CD4-positive, alpha-beta T cell treated with Interleukin-15 for 4 hours (primary cell): ENCODE measurements around the gene TBX4.

Experiments used
- DNase-seq: peaks from one replicate; pipeline ENCODE4 v3.0.0-alpha.2; 2020; ENCODE audit warnings: low spot score

Gene TBX4

GRCh38 chr17:61454381-61455323 lies 2.4 kb downstream of the TBX4 start:
- DNase-seq, result no peak

GRCh38 chr17:61455324-61456060 lies 3.3 kb downstream of the TBX4 start:
- DNase-seq, result no peak

GRCh38 chr17:61456061-61456681 lies 3.9 kb downstream of the TBX4 start:
- no peak for DNase-seq

GRCh38 chr17:61456688-61457225 lies 4.5 kb downstream of the TBX4 start:
- no peak for DNase-seq

GRCh38 chr17:61457226-61457983 lies 5.2 kb downstream of the TBX4 start:
- DNase-seq, result no peak

GRCh38 chr17:61458000-61458399 lies 5.8 kb downstream of the TBX4 start:
- no peak for DNase-seq

- DNase-seq, result no peak
Measured at GRCh38 chr17:61458421-61459141, 6.4 kb downstream of the TBX4 start.

GRCh38 chr17:61459142-61459809 lies 7.1 kb downstream of the TBX4 start:
- no peak for DNase-seq

GRCh38 chr17:61459939-61460718 lies 7.9 kb downstream of the TBX4 start:
- no peak for DNase-seq

GRCh38 chr17:61460796-61461585 lies 8.8 kb downstream of the TBX4 start:
- no peak for DNase-seq

GRCh38 chr17:61461586-61461966 lies 9.4 kb downstream of the TBX4 start:
- DNase-seq, result no peak

- no peak for DNase-seq
Measured at GRCh38 chr17:61461967-61462718, 9.9 kb downstream of the TBX4 start.

- no peak for DNase-seq
Measured at GRCh38 chr17:61462719-61463315, 10.6 kb downstream of the TBX4 start.

- no peak for DNase-seq
Measured at GRCh38 chr17:61463316-61464129, 11.3 kb downstream of the TBX4 start.

GRCh38 chr17:61464130-61464842 lies 12.1 kb downstream of the TBX4 start:
- DNase-seq, result no peak

- DNase-seq, result no peak
Measured at GRCh38 chr17:61464843-61465180, 12.6 kb downstream of the TBX4 start.
